ENCODE data around the gene MICALL2.
A peak's percentile ranks its signal among the peaks of the same experiment; 100 is the strongest.

MICALL2 gene

GRCh38 chr7:1458683-1459511 is at the start of gene MICALL2:
Gene MICALL2, minus strand, starts transcription at chr7:1459470. Its CDS starts 144 bp downstream, at chr7:1459326.
- TF ChIP-seq POLR2A (IDR thresholded peaks at IDR 0.05; ENCODE audit: low read length) (peak; percentile 92), GATA1 (IDR thresholded peaks at IDR 0.05; ENCODE audit: low read depth, low read length) (no peak)
- DNase-seq = peak; percentile 84 to 93

- no peak for TF ChIP-seq GATA1 (IDR thresholded peaks at IDR 0.05; ENCODE audit: low read depth, low read length)
- TF ChIP-seq POLR2A (IDR thresholded peaks at IDR 0.05; ENCODE audit: low read length) = no peak
- DNase-seq = peak in 1 of 2 experiments; percentile 38
Observed at GRCh38 chr7:1508277-1508758, 49.0 kb upstream of the MICALL2 start.

GRCh38 chr7:1505731-1506550 is 46.7 kb upstream of the MICALL2 start:
- DNase-seq = no peak

GRCh38 chr7:1503816-1504775 is 44.8 kb upstream of the MICALL2 start, which contains the start of gene INTS1:
Gene INTS1, minus strand, starts transcription at chr7:1504389. Its CDS starts 429 bp downstream, at chr7:1503960.
- peak; percentile 94 to 95 for DNase-seq

More at GRCh38 chr7:1505731-1506550, 46.7 kb upstream of the MICALL2 start:
- TF ChIP-seq GATA1 (IDR thresholded peaks at IDR 0.05; ENCODE audit: low read depth, low read length) = no peak
- no peak for TF ChIP-seq POLR2A (IDR thresholded peaks at IDR 0.05; ENCODE audit: low read length)

GRCh38 chr7:1503390-1503789 is 44.1 kb upstream of the MICALL2 start:
- TF ChIP-seq GATA1 (IDR thresholded peaks at IDR 0.05; ENCODE audit: low read depth, low read length) = no peak
- no peak for TF ChIP-seq POLR2A (IDR thresholded peaks at IDR 0.05; ENCODE audit: low read length)
- DNase-seq = peak; percentile 30 to 38

More at GRCh38 chr7:1503816-1504775, 44.8 kb upstream of the MICALL2 start, which contains the start of gene INTS1:
- peak; percentile 68 for TF ChIP-seq POLR2A (IDR thresholded peaks at IDR 0.05; ENCODE audit: low read length)
- TF ChIP-seq GATA1 (IDR thresholded peaks at IDR 0.05; ENCODE audit: low read depth, low read length) = no peak

GRCh38 chr7:1502845-1503244 is 43.6 kb upstream of the MICALL2 start:
- TF ChIP-seq POLR2A (IDR thresholded peaks at IDR 0.05; ENCODE audit: low read length) (no peak), GATA1 (IDR thresholded peaks at IDR 0.05; ENCODE audit: low read depth, low read length) (no peak)
- no peak for DNase-seq

- TF ChIP-seq POLR2A (IDR thresholded peaks at IDR 0.05; ENCODE audit: low read length) = no peak
- TF ChIP-seq GATA1 (IDR thresholded peaks at IDR 0.05; ENCODE audit: low read depth, low read length) = no peak
- no peak for DNase-seq
Observed at GRCh38 chr7:1501487-1502270, 42.4 kb upstream of the MICALL2 start.

GRCh38 chr7:1500064-1500807 is 41.0 kb upstream of the MICALL2 start:
- no peak for TF ChIP-seq GATA1 (IDR thresholded peaks at IDR 0.05; ENCODE audit: low read depth, low read length)
- TF ChIP-seq POLR2A (IDR thresholded peaks at IDR 0.05; ENCODE audit: low read length) = no peak
- DNase-seq = no peak

- TF ChIP-seq POLR2A (IDR thresholded peaks at IDR 0.05; ENCODE audit: low read length) (no peak), GATA1 (IDR thresholded peaks at IDR 0.05; ENCODE audit: low read depth, low read length) (no peak)
- no peak for DNase-seq
Observed at GRCh38 chr7:1499367-1500029, 40.2 kb upstream of the MICALL2 start.

- no peak for DNase-seq
- TF ChIP-seq GATA1 (IDR thresholded peaks at IDR 0.05; ENCODE audit: low read depth, low read length) (no peak), POLR2A (IDR thresholded peaks at IDR 0.05; ENCODE audit: low read length) (no peak)
Observed at GRCh38 chr7:1498370-1499305, 39.4 kb upstream of the MICALL2 start.
